A549 (cell line): Measurements from ENCODE around the gene APOBEC3H.

Experiments used
- CTCF ChIP-seq: fragments of >200 bp; sonication (Bioruptor Twin); formaldehyde crosslinking; IDR thresholded peaks from 3 replicates; pipeline ENCODE4 v1.5.1; 2016
- REST ChIP-seq: fragments of 200-600 bp; sonication (generic); IDR thresholded peaks from 2 replicates; pipeline ENCODE4 v1.6.1; 2016; ENCODE audit warnings: antibody characterized with exemption, mild to moderate bottlenecking, moderate library complexity
- TP53 ChIP-seq: fragments of 250-450 bp; sonication (Bioruptor Pico); IDR thresholded peaks from 2 replicates; pipeline ENCODE4 v1.5.0; 2021; ENCODE audit warnings: mild to moderate bottlenecking, moderate library complexity

GRCh38 chr22:39094717-39095389 lies 2.2 kb upstream of the APOBEC3H start:
- TF ChIP-seq CTCF, result no peak
- TF ChIP-seq REST, result no peak
- no peak for TF ChIP-seq TP53
